HEK293 (cell line): ENCODE results near the gene CEP72.

Source experiments
- CTCF ChIA-PET: fragments of 350-600 bp; formaldehyde crosslinking; extraction: SDS; loops from one replicate; lab custom pipeline; 2021; ENCODE audit warnings: antibody characterized with exemption; lab: Yijun Ruan, JAX
- POLR2A ChIA-PET: fragments of 300-600 bp; formaldehyde crosslinking; extraction: SDS; loops from one replicate; lab custom pipeline; 2020; ENCODE audit warnings: antibody characterized with exemption, inconsistent platforms; lab: Yijun Ruan, JAX
- H3K27ac ChIP-seq: fragments of 200-500 bp; sonication (Bioruptor generic); 2 replicates; pipeline ENCODE4 v1.5.1; 2014; ENCODE audit warnings: low read depth, low read length, control low read depth, inconsistent platforms; ENCODE audit errors: extremely low read depth
- H3K36me3 ChIP-seq, 2 experiments: fragments of 200-500 bp in 1 of 2; sonication (Bioruptor generic) in 1 of 2; 1 replicate in 1 of 2; 2 replicates in 1 of 2; pipeline ENCODE4 v1.5.1; 2014 to 2017; ENCODE audit warnings: inconsistent platforms in 2 of 2, low read length in 2 of 2; ENCODE audit not compliant: control insufficient read depth in 2 of 2, insufficient read depth in 1 of 2
- H3K4me1 ChIP-seq: fragments of 200-500 bp; sonication (Bioruptor generic); 2 replicates; pipeline ENCODE4 v1.5.1; 2014; ENCODE audit warnings: mild to moderate bottlenecking, low read length, inconsistent platforms; ENCODE audit not compliant: control insufficient read depth, insufficient read depth
- H3K4me3 ChIP-seq: 2 replicates; pipeline ENCODE4 v1.5.1; 2011; ENCODE audit warnings: low read depth, mild to moderate bottlenecking, control low read depth, low read length, moderate library complexity
- H3K9me3 ChIP-seq: fragments of 200-500 bp; sonication (Bioruptor generic); 2 replicates; pipeline ENCODE4 v1.5.1; 2014; ENCODE audit warnings: low read depth, low read length, inconsistent platforms; ENCODE audit not compliant: control insufficient read depth, insufficient read depth
- BCL11A ChIP-seq: fragments of 450-650 bp; formaldehyde crosslinking; IDR thresholded peaks from 2 replicates; pipeline ENCODE4 v1.5.1; 2016; ENCODE audit warnings: low read depth, missing biosample characterization, missing genetic modification characterization
- HOXC10 ChIP-seq: sonication (generic); formaldehyde crosslinking; IDR thresholded peaks from 2 replicates; pipeline ENCODE4 v1.8.1; 2023; ENCODE audit warnings: mild to moderate bottlenecking, missing genetic modification reagents
- OSR2 ChIP-seq: fragments of 450-650 bp; formaldehyde crosslinking; IDR thresholded peaks from 2 replicates; pipeline ENCODE4 v1.5.1; 2016; ENCODE audit warnings: missing biosample characterization, missing genetic modification characterization
- REST ChIP-seq: fragments of 450-650 bp; formaldehyde crosslinking; IDR thresholded peaks from 2 replicates; pipeline ENCODE4 v1.5.1; 2016; ENCODE audit warnings: missing biosample characterization, missing genetic modification characterization
- SCRT2 ChIP-seq: fragments of 450-650 bp; formaldehyde crosslinking; IDR thresholded peaks from 2 replicates; pipeline ENCODE4 v1.5.1; 2016; ENCODE audit warnings: missing biosample characterization, missing genetic modification characterization
- ZEB2 ChIP-seq: fragments of 450-650 bp; formaldehyde crosslinking; IDR thresholded peaks from 2 replicates; pipeline ENCODE4 v1.5.1; 2016; ENCODE audit warnings: missing biosample characterization, missing genetic modification characterization
- ZFP3 ChIP-seq: fragments of 450-650 bp; formaldehyde crosslinking; IDR thresholded peaks from 2 replicates; pipeline ENCODE4 v1.5.1; 2016; ENCODE audit warnings: low read depth, missing biosample characterization, missing genetic modification characterization
- ZNF10 ChIP-seq: fragments of 450-650 bp; formaldehyde crosslinking; IDR thresholded peaks from 2 replicates; pipeline ENCODE4 v1.5.1; 2017; ENCODE audit warnings: missing biosample characterization, missing genetic modification characterization
- ZNF146 ChIP-seq: fragments of 450-650 bp; formaldehyde crosslinking; IDR thresholded peaks from 2 replicates; pipeline ENCODE4 v1.5.1; 2016; ENCODE audit warnings: missing biosample characterization, missing genetic modification characterization
- ZNF341 ChIP-seq: fragments of 450-650 bp; formaldehyde crosslinking; IDR thresholded peaks from 2 replicates; pipeline ENCODE4; 2016; ENCODE audit warnings: low read depth, missing biosample characterization, missing genetic modification characterization
- ZNF350 ChIP-seq: fragments of 450-650 bp; formaldehyde crosslinking; IDR thresholded peaks from 2 replicates; pipeline ENCODE4 v1.5.0; 2017; ENCODE audit warnings: missing biosample characterization, mild to moderate bottlenecking, missing genetic modification characterization
- ZNF37A ChIP-seq: fragments of 450-650 bp; IDR thresholded peaks from 2 replicates; pipeline ENCODE4 v1.5.1; 2018; ENCODE audit warnings: missing biosample characterization, missing genetic modification characterization
- ZNF670 ChIP-seq: fragments of 450-650 bp; formaldehyde crosslinking; IDR thresholded peaks from 2 replicates; pipeline ENCODE4 v1.5.1; 2016; ENCODE audit warnings: missing biosample characterization, missing genetic modification characterization, low read depth
- ZNF692 ChIP-seq: fragments of 450-650 bp; formaldehyde crosslinking; IDR thresholded peaks from 2 replicates; pipeline ENCODE4 v1.5.1; 2016; ENCODE audit warnings: missing biosample characterization, missing genetic modification characterization
- TF ChIP-seq, protein P1 (sequence below): fragments of 450-650 bp; formaldehyde crosslinking; IDR thresholded peaks from 2 replicates; pipeline ENCODE4 v1.5.1; 2016; ENCODE audit warnings: missing biosample characterization, missing genetic modification characterization, borderline replicate concordance
- TF ChIP-seq, protein P2 (sequence below): fragments of 450-650 bp; formaldehyde crosslinking; IDR thresholded peaks from 2 replicates; pipeline ENCODE4 v1.5.1; 2016; ENCODE audit warnings: missing biosample characterization, missing genetic modification characterization
- TF ChIP-seq, protein P3 (sequence below): fragments of 450-650 bp; formaldehyde crosslinking; IDR thresholded peaks from 2 replicates; pipeline ENCODE4 v1.5.1; 2016; ENCODE audit warnings: missing biosample characterization, missing genetic modification characterization, borderline replicate concordance
- TF ChIP-seq, protein P4 (sequence below): fragments of 450-650 bp; formaldehyde crosslinking; IDR thresholded peaks from 2 replicates; pipeline ENCODE4 v1.5.1; 2016; ENCODE audit warnings: missing biosample characterization, missing genetic modification characterization

Gene CEP72

DNA sequence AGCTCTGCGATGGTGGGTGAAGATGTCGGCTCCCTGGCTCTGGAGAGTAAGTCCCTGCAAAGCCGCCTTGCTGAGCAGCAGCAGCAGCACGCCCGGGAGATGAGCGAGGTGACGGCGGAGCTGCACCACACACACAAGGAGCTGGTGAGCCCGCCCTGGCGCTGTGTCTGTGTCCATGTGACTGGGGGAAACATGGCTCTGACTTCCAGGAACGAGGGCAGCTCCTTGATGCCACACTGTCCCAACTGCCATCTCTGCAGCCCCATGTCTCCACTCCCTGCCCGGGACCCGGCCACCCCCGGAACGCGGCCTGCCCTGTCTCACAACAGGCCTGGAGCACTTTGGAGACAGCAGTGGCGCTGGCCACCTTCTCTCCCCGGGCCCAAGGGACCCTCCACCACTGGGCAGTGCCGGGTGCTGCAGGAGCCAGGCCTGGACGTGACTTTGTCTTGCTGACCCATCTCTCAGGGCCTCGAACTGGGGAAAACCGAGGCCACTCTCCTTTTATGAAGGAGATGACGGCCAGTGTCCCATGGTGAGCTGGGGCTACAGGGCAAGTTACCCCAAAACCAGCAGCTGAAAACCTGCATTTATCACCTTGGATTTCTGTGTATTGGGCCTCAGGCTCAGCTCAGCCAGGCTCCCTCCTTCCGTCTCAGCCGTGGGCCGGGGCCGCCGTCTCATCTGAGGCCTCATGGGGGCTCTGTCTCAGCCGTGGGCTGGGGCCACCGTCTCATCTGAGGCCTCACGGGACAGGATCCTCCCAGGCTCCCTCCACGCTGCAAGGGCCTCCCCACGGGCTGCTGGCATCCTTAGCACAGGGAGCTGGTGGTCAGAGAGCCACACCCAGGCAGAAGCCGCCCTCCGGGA lies 28.6 kb downstream of the CEP72 start:
- POLR2A ChIA-PET, result no interaction called here
- Histone ChIP-seq H3K9me3 (no peaks in the 10 kb centered on the region), H3K4me1 (no peaks in the 10 kb centered on the region), H3K4me3 (no peak overlapping the region), H3K36me3 (peaks cover 28 to 96% of the 10 kb centered on the region in 2 experiments)
- CTCF ChIA-PET, result interaction anchor here (1.3 kb wide), 1 partner anchor 29 kb away, joined by 6 read pairs; no protein-coding TSS in a partner anchor
- TF ChIP-seq, protein P1, sequence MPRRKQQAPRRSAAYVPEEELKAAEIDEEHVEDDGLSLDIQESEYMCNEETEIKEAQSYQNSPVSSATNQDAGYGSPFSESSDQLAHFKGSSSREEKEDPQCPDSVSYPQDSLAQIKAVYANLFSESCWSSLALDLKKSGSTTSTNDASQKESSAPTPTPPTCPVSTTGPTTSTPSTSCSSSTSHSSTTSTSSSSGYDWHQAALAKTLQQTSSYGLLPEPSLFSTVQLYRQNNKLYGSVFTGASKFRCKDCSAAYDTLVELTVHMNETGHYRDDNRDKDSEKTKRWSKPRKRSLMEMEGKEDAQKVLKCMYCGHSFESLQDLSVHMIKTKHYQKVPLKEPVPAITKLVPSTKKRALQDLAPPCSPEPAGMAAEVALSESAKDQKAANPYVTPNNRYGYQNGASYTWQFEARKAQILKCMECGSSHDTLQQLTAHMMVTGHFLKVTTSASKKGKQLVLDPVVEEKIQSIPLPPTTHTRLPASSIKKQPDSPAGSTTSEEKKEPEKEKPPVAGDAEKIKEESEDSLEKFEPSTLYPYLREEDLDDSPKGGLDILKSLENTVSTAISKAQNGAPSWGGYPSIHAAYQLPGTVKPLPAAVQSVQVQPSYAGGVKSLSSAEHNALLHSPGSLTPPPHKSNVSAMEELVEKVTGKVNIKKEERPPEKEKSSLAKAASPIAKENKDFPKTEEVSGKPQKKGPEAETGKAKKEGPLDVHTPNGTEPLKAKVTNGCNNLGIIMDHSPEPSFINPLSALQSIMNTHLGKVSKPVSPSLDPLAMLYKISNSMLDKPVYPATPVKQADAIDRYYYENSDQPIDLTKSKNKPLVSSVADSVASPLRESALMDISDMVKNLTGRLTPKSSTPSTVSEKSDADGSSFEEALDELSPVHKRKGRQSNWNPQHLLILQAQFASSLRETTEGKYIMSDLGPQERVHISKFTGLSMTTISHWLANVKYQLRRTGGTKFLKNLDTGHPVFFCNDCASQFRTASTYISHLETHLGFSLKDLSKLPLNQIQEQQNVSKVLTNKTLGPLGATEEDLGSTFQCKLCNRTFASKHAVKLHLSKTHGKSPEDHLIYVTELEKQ (tag by site-specific recombination), result no peak
- TF ChIP-seq ZFP3 (tag by site-specific recombination) (no peak), ZNF692 (tag by site-specific recombination) (no peak), REST (no peak), ZNF350 (tag by site-specific recombination) (no peak), HOXC10 (no peak), ZNF146 (tag by site-specific recombination) (no peak), ZNF670 (tag by site-specific recombination) (no peak), ZNF37A (tag by site-specific recombination) (no peak)
- TF ChIP-seq, protein P2, sequence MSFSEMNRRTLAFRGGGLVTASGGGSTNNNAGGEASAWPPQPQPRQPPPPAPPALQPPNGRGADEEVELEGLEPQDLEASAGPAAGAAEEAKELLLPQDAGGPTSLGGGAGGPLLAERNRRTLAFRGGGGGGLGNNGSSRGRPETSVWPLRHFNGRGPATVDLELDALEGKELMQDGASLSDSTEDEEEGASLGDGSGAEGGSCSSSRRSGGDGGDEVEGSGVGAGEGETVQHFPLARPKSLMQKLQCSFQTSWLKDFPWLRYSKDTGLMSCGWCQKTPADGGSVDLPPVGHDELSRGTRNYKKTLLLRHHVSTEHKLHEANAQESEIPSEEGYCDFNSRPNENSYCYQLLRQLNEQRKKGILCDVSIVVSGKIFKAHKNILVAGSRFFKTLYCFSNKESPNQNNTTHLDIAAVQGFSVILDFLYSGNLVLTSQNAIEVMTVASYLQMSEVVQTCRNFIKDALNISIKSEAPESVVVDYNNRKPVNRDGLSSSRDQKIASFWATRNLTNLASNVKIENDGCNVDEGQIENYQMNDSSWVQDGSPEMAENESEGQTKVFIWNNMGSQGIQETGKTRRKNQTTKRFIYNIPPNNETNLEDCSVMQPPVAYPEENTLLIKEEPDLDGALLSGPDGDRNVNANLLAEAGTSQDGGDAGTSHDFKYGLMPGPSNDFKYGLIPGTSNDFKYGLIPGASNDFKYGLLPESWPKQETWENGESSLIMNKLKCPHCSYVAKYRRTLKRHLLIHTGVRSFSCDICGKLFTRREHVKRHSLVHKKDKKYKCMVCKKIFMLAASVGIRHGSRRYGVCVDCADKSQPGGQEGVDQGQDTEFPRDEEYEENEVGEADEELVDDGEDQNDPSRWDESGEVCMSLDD (tag by site-specific recombination), result no peak
- TF ChIP-seq, all 188 proteins: peak for 0
- H3K27ac ChIP-seq, result no peak overlapping the region

DNA sequence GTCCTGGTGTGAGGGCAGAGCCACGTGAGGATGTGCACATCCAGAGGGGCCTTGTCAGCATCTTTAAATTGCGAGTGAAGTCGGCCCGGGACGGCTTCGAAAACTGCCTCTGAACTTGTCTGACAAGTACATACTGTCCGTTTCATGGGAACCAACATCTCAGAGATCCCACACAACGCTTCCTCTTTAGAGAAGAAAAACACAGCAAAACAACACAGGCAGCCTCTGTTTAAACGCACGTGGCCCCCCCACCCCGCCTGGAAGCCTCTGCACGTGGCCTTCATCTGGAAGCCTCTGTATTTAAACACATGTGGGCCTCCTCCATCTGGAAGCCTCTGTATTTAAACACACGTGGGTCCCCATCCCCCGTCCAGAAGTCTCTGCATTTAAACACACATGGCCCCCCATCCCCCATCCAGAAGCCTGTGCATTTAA lies 29.2 kb downstream of the CEP72 start:
- Histone ChIP-seq H3K36me3 (peaks cover 32 to 96% of the 10 kb centered on the region in 2 experiments), H3K4me3 (no peak overlapping the region), H3K4me1 (no peaks in the 10 kb centered on the region), H3K9me3 (no peaks in the 10 kb centered on the region), H3K27ac (no peak overlapping the region)
- CTCF ChIA-PET, result no interaction called here
- POLR2A ChIA-PET, result no interaction called here
- TF ChIP-seq, protein P3, sequence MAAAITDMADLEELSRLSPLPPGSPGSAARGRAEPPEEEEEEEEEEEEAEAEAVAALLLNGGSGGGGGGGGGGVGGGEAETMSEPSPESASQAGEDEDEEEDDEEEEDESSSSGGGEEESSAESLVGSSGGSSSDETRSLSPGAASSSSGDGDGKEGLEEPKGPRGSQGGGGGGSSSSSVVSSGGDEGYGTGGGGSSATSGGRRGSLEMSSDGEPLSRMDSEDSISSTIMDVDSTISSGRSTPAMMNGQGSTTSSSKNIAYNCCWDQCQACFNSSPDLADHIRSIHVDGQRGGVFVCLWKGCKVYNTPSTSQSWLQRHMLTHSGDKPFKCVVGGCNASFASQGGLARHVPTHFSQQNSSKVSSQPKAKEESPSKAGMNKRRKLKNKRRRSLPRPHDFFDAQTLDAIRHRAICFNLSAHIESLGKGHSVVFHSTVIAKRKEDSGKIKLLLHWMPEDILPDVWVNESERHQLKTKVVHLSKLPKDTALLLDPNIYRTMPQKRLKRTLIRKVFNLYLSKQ (tag by site-specific recombination), result no peak
- TF ChIP-seq ZNF341 (tag by site-specific recombination), result no peak
- no peak for TF ChIP-seq OSR2
- TF ChIP-seq, protein P4, sequence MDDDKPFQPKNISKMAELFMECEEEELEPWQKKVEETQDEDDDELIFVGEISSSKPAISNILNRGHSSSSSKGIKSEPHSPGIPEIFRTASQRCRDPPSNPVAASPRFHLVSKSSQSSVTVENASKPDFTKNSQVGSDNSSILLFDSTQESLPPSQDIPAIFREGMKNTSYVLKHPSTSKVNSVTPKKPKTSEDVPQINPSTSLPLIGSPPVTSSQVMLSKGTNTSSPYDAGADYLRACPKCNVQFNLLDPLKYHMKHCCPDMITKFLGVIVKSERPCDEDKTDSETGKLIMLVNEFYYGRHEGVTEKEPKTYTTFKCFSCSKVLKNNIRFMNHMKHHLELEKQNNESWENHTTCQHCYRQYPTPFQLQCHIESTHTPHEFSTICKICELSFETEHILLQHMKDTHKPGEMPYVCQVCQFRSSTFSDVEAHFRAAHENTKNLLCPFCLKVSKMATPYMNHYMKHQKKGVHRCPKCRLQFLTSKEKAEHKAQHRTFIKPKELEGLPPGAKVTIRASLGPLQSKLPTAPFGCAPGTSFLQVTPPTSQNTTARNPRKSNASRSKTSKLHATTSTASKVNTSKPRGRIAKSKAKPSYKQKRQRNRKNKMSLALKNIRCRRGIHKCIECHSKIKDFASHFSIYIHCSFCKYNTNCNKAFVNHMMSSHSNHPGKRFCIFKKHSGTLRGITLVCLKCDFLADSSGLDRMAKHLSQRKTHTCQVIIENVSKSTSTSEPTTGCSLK (tag by site-specific recombination), result no peak
- TF ChIP-seq ZEB2 (tag by site-specific recombination), result no peak
- no peak for TF ChIP-seq BCL11A
- TF ChIP-seq ZNF10, result no peak
- TF ChIP-seq SCRT2 (tag by site-specific recombination), result no peak
